Measurements from ENCODE around the gene GRIA1.
"Not testable (repeated sequence)": the region's sequence is repeated elsewhere in the genome, so short reads cannot be mapped to it uniquely, and the experiment has no call there.

Gene GRIA1

DNA sequence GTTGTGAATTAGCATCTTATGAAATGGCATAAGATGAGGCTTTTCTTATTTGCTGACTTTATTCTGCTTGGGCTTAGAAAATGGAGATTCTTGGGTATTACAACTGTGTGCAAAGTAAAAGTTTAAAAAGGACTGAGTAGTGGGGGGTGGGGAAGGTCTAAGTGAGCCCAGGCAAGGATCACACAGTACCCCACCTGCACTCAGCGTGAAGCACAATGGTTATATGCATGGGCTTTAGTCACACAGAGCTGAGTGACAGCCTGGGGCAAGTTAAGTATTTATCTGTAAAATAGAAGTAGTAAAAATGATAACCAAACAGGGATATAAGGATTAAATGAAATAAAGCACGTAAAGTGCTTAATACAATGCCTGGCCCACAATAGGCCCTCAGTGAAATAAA lies 300.9 kb downstream of the GRIA1 start:
- no peak for FAIRE-seq

DNA sequence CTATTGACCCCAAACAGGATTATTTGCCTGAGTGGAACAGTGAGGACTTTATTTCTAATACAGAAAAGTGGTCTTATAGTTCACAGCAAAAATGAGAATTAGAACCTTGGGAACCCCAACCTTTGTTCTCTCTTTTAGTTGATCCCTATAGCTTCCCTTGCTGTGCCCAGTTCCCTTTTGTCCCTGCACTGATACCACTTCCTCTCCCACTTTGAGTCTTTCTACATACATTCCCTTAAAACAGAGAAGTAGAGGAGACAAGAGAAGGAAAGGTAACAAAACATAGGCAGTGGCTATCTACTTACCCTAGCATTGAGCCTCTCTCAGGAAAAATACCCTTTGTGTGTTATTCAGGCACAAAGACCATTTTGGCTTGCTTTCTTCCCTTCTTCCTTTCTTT lies 301.8 kb downstream of the GRIA1 start:
- no peak for FAIRE-seq

DNA sequence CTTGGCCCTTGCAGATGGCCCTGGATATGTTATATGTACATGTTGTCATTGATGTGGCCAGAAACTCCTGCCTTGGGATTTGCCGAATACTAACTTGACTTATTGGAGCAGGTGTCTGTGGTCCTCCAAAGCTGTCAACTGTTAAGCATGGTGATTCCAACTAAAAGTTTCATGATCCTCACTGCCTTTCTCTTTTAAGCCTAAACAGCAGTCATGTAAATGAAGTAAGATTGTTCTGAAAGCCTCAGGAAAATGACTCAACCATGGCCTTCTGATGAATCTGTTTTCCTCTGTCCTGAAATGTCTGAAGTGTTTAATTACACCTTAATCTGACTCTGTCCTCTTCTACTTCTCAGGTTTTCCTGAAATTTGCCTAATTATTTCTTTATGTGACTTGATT lies 303.2 kb downstream of the GRIA1 start:
- no peak for FAIRE-seq

DNA sequence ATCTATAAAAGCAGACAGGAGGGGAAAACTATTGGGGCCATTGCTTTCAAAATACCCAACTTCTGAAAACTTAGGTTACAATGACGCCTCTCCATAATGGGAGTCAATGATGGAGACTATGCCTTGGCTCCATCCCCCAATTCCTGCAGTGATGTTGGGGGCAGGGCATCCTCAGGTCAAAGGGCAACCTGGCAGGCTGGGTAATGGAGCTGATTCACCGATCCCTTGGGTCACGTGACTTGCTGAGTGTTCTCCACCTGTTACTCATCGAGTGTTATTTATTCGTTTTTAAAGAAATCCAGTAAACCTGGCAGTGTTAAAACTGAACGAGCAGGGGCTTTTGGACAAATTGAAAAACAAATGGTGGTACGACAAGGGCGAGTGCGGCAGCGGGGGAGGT lies 303.9 kb downstream of the GRIA1 start:
- FAIRE-seq = no peak

DNA sequence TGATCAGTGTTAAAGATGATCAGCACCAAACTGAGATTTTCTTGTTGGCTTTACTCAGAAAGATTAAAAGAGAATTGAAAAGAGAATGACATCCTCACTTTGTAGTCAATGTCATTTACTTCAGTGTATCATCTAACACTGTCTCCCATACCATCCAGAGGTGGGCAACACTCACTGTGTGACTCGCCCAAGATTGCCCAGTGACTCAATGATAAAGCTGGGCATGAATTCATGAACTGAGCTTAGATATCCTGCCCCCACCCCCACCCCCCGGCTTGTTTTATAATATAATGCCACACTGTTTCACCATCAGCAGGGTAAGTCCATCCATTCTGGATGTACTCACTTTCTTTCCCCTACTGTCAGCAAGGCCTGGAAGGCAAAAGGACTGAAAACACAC lies 306.1 kb downstream of the GRIA1 start:
- FAIRE-seq = no peak

DNA sequence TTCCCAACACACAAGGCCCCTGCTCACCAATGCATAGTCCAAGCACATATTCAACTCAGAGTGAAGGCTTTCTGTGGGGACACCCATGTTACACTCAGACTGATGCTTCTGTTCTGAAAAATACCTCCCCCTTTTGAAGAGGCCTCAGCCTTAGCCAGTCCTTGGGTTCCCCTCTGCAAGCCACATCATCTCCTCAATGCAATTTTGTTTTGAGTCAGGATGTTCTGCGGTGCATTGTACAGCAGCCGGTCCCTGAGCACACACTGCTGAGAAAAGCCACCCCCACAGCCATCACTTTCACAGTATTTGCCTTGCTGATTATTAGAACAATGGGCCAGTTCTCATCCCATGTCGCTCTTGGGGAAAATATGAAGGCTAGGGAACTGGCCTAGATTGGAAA lies 307.0 kb downstream of the GRIA1 start:
- FAIRE-seq = no peak

DNA sequence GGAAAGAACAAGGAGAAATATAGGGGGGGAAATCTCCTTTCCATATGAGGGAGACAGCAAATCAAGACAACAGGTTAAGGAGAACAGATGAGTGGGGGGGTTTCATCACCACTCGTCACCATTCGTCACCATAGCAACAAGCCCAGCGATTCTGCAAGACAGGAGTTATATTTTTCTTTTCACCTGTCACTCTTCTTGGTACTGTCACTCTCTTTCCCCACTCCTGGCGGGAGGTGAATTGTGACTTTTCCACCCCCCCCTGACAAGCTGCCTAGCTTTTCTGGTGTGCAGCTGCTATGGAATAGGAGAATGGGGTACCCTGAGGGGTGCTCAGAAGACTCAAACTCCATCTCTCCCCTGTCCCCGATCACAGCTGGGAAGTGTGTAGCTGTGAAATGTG lies 308.4 kb downstream of the GRIA1 start:
- FAIRE-seq = no peak

DNA sequence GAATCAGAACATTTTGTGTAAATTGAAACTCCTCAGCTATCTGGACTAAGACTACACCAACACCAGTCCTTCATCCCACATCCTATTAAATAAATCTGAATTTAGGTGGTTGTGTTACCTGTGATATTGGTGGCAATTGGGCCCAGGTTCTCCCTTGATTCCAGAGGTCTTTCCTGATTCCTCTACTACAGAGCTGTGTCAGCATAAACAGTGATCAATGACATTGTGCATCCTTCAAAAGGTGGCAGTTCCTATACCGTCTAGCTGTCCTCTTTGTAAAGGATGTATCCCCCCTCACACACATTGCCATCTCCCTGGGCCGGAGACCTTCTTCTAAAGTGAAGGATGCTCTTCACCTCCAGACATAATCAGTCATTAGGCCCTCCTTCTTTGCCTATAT lies 309.0 kb downstream of the GRIA1 start:
- FAIRE-seq = no peak

DNA sequence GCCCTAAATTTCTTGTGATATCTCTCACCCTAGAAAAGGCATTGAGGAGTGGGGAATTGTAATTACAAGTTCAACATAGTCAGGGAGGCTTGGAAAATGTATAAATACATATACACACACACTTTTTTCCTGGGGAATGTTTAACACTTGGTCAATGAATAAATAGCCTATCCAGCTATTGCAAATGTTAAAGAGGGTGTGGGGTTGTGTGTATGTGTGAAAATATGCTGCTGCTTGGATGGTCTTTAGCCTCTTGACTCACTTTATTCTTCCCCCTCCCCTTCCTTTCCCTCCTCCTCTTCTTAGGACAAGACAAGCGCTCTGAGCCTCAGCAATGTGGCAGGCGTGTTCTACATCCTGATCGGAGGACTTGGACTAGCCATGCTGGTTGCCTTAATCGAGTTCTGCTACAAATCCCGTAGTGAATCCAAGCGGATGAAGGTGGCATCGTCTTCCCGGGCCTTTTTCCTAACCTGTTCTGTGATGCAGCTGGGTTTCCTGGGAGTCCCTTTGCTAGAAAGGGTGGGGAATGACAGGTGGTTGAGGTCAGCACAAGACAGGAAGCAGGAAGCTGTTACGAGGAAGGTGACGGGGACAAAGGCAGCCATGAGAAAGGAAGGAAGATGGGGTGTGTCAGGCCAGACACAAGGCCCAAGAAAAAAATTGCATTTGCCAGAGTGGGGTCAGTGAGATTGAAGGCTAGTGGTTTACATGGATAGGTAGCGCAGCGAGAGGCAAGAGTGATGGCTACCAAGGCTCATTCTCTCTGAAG lies 311.8 kb downstream of the GRIA1 start:
- FAIRE-seq = no peak

DNA sequence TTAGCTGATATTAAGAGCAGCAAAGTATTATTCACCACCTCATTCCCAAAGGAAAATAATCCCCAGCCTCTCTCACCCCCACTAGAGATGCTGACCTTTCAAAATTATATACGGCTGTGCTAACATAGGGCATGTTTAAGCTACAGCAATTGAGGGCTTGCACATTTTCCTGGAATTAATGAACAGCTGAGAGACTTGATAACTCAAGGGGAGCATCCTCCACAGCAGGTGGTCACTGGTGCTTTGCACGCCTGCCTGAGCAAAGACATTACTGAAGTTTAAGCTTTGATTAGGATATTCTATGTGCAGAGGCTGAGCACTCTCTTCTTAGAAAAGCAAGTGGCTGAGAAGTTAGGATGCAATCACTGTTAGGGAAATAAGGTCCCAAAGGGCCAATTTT lies 317.3 kb downstream of the GRIA1 start:
- no peak for FAIRE-seq

DNA sequence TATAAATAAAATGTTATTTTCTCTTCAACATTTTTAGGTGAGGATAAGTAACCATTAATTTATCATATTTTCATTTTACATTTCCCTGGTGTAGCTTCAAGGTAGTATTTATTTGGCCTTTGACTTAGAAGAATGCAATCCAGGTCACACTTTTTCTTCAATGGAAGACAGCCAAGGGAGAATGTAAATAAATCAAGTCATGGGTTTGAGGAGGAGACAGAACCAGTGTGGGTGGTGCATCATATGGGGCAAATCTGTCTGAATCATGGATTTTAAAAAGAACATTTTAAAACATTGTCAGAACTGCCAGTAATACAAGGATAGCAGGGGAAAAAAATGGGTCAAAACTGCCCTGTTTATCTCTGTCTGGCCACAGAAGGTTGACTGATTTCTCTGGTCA lies 318.7 kb downstream of the GRIA1 start:
- FAIRE-seq = no peak

DNA sequence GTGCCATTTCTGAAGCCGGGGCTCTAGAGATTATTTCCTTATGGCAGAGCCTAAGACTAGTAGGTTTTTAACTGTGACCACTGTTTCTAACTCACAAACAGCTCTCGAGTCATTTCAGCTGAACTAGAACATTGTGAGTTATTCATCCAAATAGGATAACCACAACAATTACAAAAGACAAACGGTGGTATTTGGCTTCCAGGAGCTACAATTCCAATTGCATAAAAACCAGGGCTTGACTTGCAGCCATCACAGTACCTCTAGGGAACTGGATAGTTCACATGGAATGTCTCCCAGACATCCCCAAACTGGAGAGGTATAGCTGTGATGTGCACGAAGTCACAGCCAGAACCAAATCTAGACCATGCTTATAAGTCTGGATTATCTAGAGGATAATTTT lies 323.4 kb downstream of the GRIA1 start:
- FAIRE-seq = no peak

DNA sequence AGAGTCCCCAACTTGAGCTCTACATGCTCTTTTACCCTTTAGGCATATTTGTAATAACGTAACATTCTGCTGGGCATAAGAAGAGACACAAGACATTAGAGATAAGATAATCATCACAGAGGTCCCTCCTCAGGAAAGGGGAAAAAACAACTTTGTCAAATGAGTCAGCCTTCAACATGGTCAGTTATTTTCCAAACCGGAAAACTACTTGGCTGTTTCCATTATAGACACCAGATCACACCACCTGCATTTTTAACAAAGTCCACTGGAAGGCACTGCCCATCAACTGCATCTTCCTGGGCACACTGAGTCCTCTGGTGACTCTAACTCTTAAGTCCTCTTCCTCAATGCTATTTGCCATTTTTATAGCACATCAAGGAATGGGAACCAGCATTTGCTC lies 326.4 kb downstream of the GRIA1 start:
- FAIRE-seq = no peak

DNA sequence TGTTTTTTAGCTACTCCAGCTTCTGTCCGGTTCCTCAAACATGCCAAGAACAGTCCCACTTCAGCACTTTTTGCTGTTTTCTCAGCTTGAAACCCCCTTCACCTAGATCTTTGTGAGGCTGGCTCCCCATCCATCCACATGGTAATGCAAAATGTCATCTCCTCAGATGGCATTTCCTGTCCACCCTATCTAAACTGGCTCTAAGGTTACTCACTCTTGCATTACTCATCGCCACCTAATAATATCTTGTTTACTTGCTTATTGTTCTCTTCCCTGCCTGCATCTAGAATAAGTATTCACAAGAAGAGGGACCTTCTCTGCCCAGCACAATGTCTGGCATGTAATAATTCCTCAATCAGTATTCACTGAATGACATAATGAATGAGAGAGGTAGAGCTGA lies 328.2 kb downstream of the GRIA1 start:
- FAIRE-seq = no peak

DNA sequence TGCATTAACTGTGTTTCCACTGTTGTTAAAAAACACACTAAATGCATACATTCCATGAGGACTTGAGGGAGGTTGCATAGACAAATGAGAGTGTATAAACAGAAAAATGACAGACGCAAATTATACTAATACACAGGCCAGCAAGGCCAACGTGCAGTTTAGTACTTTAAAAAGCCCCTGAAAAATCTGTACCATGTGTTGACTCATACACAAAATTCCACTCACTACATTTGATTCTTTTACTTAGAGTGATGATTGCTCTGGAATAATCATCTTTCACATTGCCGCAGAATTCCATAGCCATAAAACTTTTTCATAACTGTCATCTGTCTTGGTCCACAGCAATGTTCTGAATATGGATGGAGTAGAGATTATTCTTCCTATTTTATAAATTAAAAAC lies 332.6 kb downstream of the GRIA1 start:
- FAIRE-seq = no peak

DNA sequence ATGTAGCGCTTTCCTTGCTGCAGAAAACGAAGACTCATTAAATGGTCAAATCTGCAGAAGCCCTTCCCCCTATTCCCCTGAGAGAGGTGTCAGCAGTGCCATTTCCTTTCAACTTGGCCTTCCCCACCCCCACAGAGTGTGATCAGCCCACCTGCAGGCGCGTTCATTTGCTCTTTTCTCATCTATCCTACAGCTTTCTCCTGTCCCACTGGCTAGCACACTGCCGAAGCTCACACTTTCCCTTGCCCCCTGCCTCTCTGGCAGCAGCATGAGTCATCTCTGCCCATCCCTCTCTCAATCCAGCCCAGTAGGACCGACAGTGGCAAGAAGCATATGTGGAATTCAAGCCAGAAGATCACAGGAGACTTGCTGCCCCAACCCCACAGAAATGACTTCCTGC lies 334.4 kb downstream of the GRIA1 start:
- no peak for FAIRE-seq

DNA sequence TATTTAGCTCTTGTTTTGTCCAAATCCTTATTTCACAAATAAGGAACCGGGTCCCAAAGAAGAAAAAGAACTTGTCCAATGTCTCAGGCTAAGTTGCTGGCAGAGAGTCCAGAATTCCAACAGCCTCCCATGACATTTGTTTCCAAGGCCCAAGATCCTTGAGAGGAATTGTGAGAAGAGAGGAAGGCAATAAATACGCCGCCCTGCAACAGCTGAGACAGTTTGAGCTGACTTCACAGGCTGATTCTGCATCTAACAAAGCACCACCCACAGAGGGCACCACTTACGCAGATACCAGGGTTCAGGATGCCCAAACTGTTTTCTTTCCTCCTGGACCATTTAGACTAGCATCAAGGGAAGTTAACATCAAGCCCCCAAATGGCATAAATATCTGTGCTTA lies 336.9 kb downstream of the GRIA1 start:
- no peak for FAIRE-seq

DNA sequence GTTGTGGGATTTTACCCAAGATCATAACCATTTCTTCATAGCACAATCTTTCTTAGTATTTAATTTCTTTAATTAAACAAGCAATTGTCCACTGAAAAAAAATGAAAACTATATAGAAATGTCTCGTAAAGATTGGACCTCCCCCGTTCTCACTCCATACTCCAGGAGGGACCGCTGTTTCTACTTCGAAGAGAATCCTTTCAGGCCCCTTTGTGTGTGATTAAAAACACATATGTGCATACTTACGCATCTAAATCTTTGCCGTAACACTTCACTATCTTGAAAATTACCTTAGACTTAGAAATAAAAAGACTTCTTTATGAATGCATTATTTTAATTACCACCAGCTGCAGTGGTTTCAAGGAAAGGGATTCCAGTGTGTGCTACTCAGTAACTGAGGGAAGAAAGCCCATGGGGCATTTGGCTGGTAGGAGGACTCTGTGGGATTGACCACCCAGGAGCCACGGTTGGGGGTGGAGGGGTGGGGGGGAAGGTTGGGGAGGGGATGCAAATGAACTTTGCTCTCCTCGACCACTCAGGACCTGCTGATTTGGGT lies 339.1 kb downstream of the GRIA1 start:
- FAIRE-seq = no peak

DNA sequence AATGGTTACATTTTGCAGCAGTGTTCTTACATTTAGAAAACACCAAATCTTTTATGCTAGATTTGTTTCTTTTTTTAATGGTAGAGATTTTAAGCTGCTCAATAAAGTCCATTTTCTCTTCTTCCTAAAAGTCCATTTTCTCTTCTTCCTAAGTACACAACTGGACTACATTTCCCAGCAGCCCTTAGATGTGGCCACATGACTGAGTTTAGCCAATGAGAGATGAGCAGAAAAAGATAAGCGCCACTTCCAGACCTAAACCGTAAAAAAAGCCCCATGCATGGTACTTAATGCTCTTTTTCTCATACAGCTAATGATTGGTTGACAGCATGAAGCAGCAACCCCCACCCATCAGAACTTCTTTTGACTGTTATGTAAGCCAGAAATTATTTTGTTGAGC lies 341.5 kb downstream of the GRIA1 start:
- FAIRE-seq = no peak

DNA sequence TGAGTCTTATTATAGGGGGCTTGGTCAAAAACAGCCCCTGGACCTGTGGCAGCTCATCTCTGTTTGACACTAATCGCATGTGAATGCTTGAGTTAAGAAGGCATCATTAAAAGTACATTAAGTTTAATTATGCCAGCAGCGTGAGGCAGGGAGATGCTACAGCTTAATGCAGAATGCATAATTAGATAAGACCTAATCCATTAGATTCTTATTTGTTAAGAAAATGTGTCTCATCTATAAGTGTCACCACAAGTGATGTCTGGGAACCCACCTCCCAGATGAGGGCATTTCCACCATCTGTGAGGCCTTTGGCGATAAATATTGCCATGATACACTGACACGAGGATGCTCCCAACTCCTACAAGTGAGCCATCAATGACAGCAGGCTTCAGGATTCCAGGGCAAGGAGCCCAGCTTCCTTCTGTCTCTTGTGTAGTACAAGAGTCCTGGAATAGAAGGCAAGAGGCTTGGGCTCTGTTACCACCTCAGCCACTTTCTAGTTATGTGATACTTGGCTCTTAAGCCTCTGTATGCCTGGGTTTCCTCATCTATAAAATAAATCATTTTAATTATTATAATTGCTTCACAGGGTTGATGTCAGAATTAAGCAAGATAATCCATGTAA lies 345.5 kb downstream of the GRIA1 start:
- FAIRE-seq = no peak

DNA sequence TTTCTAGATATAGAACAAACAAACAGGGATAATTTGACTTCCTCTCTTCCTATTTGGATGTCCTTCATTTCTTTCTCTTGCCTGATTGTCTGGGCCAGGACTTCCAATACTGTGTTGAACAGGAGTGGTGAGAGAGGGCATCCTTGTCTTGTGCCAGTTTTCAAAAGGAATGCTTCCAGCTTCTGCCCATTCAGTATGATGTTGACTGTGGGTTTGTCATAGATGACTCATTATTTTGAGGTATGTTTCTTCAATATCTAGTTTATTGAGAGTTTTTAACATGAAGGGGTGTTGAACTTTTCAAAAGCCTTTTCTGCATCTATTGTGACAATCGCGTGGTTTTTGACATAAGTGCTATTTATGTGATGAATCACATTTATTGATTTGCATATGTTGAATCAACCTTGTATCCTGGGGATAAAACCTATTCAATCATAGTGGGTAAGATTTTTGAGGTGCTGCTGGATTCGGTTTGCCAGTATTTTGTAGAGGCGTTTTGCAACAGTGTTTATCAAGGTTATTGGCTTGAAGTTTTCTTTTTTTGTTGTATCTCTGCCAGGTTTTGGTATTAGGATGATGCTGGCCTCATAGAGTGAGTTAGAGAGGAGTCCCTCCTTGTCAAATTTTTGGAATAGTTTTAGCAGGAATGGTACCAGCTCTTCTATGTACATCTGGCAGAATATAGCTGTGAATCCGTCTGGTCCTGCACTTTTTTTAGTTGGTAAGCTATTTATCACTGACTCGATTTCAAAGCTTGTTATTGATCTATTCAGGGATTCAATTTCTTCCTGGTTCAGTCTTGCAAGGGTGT lies 359.0 kb downstream of the GRIA1 start:
- not testable (repeated sequence) for FAIRE-seq

DNA sequence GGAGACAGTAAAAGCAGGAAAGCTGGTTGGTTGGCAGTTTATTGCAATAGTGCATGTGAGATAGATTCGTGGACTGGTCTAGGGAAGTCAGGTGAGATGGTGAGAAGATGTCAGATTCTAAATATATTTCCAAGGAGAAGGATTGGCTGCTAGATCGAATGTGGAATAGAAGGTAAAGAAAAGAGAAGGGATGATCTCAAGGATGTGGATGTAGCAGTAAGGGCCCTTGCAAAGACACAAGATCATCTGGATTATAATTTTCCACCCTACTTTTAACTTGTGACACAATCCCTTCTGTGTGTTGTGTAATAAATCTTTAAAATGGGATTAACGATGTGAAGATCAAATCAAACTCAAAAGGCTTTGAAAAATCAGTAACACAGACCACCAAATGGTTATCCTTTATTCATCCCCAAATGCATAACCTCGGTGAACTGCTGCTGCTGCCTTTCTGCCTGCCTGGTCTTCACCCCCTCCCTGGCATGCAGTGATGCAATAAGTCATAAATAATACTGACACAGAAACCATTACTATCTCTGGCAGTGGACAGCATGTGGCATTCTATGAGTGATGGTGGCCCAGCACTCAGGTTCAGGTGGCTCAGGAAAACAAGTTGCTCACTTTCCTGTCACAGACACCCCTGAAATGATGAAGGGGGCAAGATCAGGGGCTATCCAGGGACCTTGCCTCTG lies 369.9 kb downstream of the GRIA1 start:
- no peak for FAIRE-seq

DNA sequence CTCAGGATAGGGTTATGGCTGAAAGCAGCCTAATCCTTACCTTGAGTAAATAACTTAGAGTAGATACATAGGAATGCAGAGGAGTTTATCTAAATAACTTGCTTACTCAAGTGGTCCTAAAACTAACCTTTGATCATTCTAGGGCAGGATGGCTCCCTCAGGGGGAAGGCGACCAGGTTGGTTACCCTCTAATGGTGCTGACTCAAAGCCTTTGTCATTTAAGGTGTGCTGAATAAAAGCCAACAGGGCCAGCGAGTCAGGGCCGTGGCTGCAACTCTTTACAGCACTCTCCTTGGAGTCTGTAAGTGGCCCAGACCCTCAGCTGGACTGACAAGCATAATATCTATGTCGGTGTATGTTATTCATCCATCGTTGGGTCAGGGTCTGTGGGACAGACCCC lies 372.4 kb downstream of the GRIA1 start:
- not testable (repeated sequence) for FAIRE-seq
